ENCODE results near the gene METRN. TPM values are rescaled to one million over a fixed set of nuclear protein-coding genes. Genes with fewer than 3 reads are reported as not detected.

The METRN gene
- polyA plus RNA-seq, 1 experiment, result 33.7 TPM

GRCh38 chr16:681746-682427 is 33.0 kb upstream of the METRN start:
- Histone ChIP-seq H3K27me3 (ENCODE audit: control insufficient read depth, insufficient read depth, low read length) (no peaks in the 10 kb centered on the region), H3K4me3 (ENCODE audit: low read depth, low read length) (no peak overlapping the region), H3K36me3 (ENCODE audit: control insufficient read depth, insufficient read depth, low read length) (peaks cover 23% of the 10 kb centered on the region)
- DNase-seq (ENCODE audit: low read depth), result no peak
- POLR2A ChIA-PET, result no interaction called here
- CTCF ChIA-PET, result interaction anchor here (1.4 to 4.5 kb wide), 2 partner anchors 14 to 38 kb away, joined by 4 to 20 read pairs; partner anchors contain the start of gene RHOT2
- no peak for TF ChIP-seq CTCF (IDR thresholded peaks at IDR 0.05; ENCODE audit: insufficient read depth, low read depth, low read length)

- DNase-seq (ENCODE audit: low read depth), result no peak
- peaks cover 23% of the 10 kb centered on the region for H3K36me3 ChIP-seq (ENCODE audit: control insufficient read depth, insufficient read depth, low read length)
- TF ChIP-seq CTCF (IDR thresholded peaks at IDR 0.05; ENCODE audit: insufficient read depth, low read depth, low read length), result no peak
- H3K4me3 ChIP-seq (ENCODE audit: low read depth, low read length), result no peak overlapping the region; the same call in 1 of the 2 replicates
- ChIA-PET CTCF (interaction anchor here (4.5 kb wide), 1 partner anchor 15 kb away, joined by 20 read pairs; the partner anchor contains the start of gene RHOT2), POLR2A (no interaction called here)
- no peaks in the 10 kb centered on the region for H3K27me3 ChIP-seq (ENCODE audit: control insufficient read depth, insufficient read depth, low read length)
Observed at GRCh38 chr16:682493-683395, 32.2 kb upstream of the METRN start.

GRCh38 chr16:683396-684070 is 31.4 kb upstream of the METRN start:
- TF ChIP-seq CTCF (IDR thresholded peaks at IDR 0.05; ENCODE audit: insufficient read depth, low read depth, low read length), result no peak
- Histone ChIP-seq H3K36me3 (ENCODE audit: control insufficient read depth, insufficient read depth, low read length) (peaks cover 23% of the 10 kb centered on the region), H3K27me3 (ENCODE audit: control insufficient read depth, insufficient read depth, low read length) (no peaks in the 10 kb centered on the region), H3K4me3 (ENCODE audit: low read depth, low read length) (peak overlapping the region; percentile 55)
- ChIA-PET POLR2A (no interaction called here), CTCF (interaction anchor here (1.0 kb wide), 1 partner anchor 26 kb away, joined by 3 read pairs; no protein-coding TSS in a partner anchor)
- no peak for DNase-seq (ENCODE audit: low read depth)

GRCh38 chr16:684071-684794 is 30.7 kb upstream of the METRN start, which contains the start of gene JMJD8:
Gene JMJD8 (minus strand): TSS chr16:684334. CDS start chr16:684319, 15 bp downstream.
- POLR2A ChIA-PET, result no interaction called here
- Histone ChIP-seq H3K36me3 (ENCODE audit: control insufficient read depth, insufficient read depth, low read length) (peaks cover 23% of the 10 kb centered on the region), H3K4me3 (ENCODE audit: low read depth, low read length) (peak within 1 kb of the TSS; percentile 55), H3K27me3 (ENCODE audit: control insufficient read depth, insufficient read depth, low read length) (no peaks in the 10 kb centered on the region)
- TF ChIP-seq CTCF (IDR thresholded peaks at IDR 0.05; ENCODE audit: insufficient read depth, low read depth, low read length), result no peak
- CTCF ChIA-PET, result interaction anchor here (1.0 kb wide), 1 partner anchor 26 kb away, joined by 3 read pairs; no protein-coding TSS in a partner anchor
- DNase-seq (ENCODE audit: low read depth), result peak; percentile 66

Data from BJ (cell line).